Fibroblast of lung (primary cell): Measurements from ENCODE around the gene TEAD2.

Experiments used
- EZH2 ChIP-seq: IDR thresholded peaks from 2 replicates; pipeline ENCODE4 v1.5.1; 2012; ENCODE audit warnings: low read length, control low read depth, mild to moderate bottlenecking; ENCODE audit errors: missing control alignments
- TF ChIP-seq, protein P1 (sequence below), 2 donors: IDR thresholded peaks in 1 of 2; conservative IDR thresholded peaks in 1 of 2; 1 replicate in 1 of 2; 2 replicates in 1 of 2; pipeline ENCODE4 v1.5.1; 2011 to 2012; ENCODE audit warnings: low read length in 2 of 2, control low read depth in 1 of 2, inconsistent platforms in 1 of 2, low read depth in 1 of 2, mild to moderate bottlenecking in 1 of 2

DNA sequence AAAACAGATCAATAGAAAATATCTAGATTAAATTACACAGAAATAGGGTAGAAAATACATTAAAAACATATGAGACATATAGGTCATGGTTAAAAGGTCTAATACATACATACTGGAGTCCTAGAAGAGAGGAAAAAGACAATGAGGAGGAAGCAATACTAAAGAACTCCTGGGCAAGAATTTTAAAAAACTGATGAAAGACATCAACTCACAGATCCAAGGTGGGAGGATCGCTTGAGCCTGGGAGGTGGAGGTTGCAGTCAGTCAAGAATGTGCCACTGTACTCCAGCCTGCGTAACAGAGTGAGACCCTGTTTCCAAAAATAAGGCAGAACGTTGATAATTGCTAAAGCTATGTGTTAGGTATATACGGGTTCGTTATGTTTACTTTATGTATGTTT lies 20.4 kb upstream of the TEAD2 start:
- TF ChIP-seq, protein P1, sequence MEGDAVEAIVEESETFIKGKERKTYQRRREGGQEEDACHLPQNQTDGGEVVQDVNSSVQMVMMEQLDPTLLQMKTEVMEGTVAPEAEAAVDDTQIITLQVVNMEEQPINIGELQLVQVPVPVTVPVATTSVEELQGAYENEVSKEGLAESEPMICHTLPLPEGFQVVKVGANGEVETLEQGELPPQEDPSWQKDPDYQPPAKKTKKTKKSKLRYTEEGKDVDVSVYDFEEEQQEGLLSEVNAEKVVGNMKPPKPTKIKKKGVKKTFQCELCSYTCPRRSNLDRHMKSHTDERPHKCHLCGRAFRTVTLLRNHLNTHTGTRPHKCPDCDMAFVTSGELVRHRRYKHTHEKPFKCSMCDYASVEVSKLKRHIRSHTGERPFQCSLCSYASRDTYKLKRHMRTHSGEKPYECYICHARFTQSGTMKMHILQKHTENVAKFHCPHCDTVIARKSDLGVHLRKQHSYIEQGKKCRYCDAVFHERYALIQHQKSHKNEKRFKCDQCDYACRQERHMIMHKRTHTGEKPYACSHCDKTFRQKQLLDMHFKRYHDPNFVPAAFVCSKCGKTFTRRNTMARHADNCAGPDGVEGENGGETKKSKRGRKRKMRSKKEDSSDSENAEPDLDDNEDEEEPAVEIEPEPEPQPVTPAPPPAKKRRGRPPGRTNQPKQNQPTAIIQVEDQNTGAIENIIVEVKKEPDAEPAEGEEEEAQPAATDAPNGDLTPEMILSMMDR (conservative IDR thresholded peaks at IDR 0.05 in 1 of 2, IDR thresholded peaks at IDR 0.05 in 1 of 2; ENCODE audit: low read depth in 1 of 2, low read length in 2 of 2) = no peak
- no peak for TF ChIP-seq EZH2
